A673 (cell line): ENCODE results near the gene HOXD4. TPM values are rescaled to one million over a fixed set of nuclear protein-coding genes. Genes with fewer than 3 reads are reported as not detected.

ENCODE experiments used
- BruUV-seq: library from RNA; stranded (reverse); fragments of 400-500 nt; replicated peaks from 2 replicates; lab custom pipeline; 2021; lab: Mats Ljungman, UMichigan
- CTCF ChIA-PET: fragments of 300-600 bp; sonication (Branson Sonifier 250); formaldehyde crosslinking; loops from one replicate; lab custom pipeline; 2022; ENCODE audit warnings: antibody characterized with exemption; lab: Charles Lee
- POLR2A ChIA-PET: fragments of 300-600 bp; sonication (Branson Sonifier 250); formaldehyde crosslinking; loops from one replicate; lab custom pipeline; 2022; ENCODE audit warnings: antibody characterized with exemption; ENCODE audit not compliant: low non-redundant PET; lab: Charles Lee
- DNase-seq: peaks from one replicate; pipeline ENCODE4 v3.0.0-alpha.2; 2015; ENCODE audit warnings: low spot score
- H3K27ac ChIP-seq: fragments of 200-600 bp; sonication (generic); 2 replicates; pipeline ENCODE4 v1.5.1; 2016; ENCODE audit warnings: mixed run types, low read depth, mild to moderate bottlenecking, mixed read lengths, antibody characterized with exemption, low read length; ENCODE audit not compliant: poor library complexity, severe bottlenecking
- H3K27me3 ChIP-seq: fragments of 200-600 bp; sonication (generic); replicated peaks from 2 replicates; pipeline ENCODE4 v1.6.1; 2017; ENCODE audit warnings: mixed run types, low read depth, mild to moderate bottlenecking, mixed read lengths, antibody characterized with exemption, low read length; ENCODE audit not compliant: insufficient read depth, poor library complexity
- H3K36me3 ChIP-seq: fragments of 200-600 bp; sonication (generic); 2 replicates; pipeline ENCODE4 v1.6.1; 2016; ENCODE audit warnings: mixed run types, mild to moderate bottlenecking, mixed read lengths, antibody characterized with exemption, low read length; ENCODE audit not compliant: insufficient read depth, poor library complexity, severe bottlenecking
- H3K4me1 ChIP-seq: fragments of 200-600 bp; sonication (generic); 2 replicates; pipeline ENCODE4 v1.6.1; 2017; ENCODE audit warnings: mixed run types, mild to moderate bottlenecking, mixed read lengths, antibody characterized with exemption, low read length; ENCODE audit not compliant: insufficient read depth, poor library complexity, severe bottlenecking
- H3K4me3 ChIP-seq: fragments of 200-600 bp; sonication (generic); 2 replicates; pipeline ENCODE4 v1.5.1; 2016; ENCODE audit warnings: low read depth, mixed run types, mild to moderate bottlenecking, mixed read lengths, low read length; ENCODE audit not compliant: poor library complexity, severe bottlenecking
- H3K9me3 ChIP-seq: fragments of 200-600 bp; sonication (generic); 2 replicates; pipeline ENCODE4 v1.6.1; 2016; ENCODE audit warnings: mixed run types, low read depth, mild to moderate bottlenecking, mixed read lengths, antibody characterized with exemption, low read length; ENCODE audit not compliant: poor library complexity, severe bottlenecking
- EZH2 ChIP-seq: fragments of 200-600 bp; sonication (generic); IDR thresholded peaks from 2 replicates; pipeline ENCODE4 v1.6.1; 2017; ENCODE audit warnings: borderline replicate concordance, low read depth, mild to moderate bottlenecking, mixed read lengths, antibody characterized with exemption, low read length; ENCODE audit not compliant: poor library complexity, severe bottlenecking
- intact Hi-C: fragments of 100-400 bp; cut with micrococcal nuclease; formaldehyde crosslinking; loops from one replicate; pipeline ENCODE4 v1.10.0; 2022; ENCODE audit not compliant: unreplicated experiment
- total RNA-seq: library from RNA; stranded (reverse); gene quantifications from 2 replicates; pipeline ENCODE4 v1.2.3, GENCODE V29; 2021
- TF ChIP-seq, protein P1 (sequence below): fragments of 300-800, 200-600 bp; sonication (generic); conservative IDR thresholded peaks from 2 replicates; pipeline ENCODE4 v1.5.1; 2017; ENCODE audit warnings: low read depth, mild to moderate bottlenecking, antibody characterized with exemption, low read length, moderate library complexity, mixed read lengths

The HOXD4 gene
- total RNA-seq, 1 experiment from 2014 or later = 30.8 TPM

DNA sequence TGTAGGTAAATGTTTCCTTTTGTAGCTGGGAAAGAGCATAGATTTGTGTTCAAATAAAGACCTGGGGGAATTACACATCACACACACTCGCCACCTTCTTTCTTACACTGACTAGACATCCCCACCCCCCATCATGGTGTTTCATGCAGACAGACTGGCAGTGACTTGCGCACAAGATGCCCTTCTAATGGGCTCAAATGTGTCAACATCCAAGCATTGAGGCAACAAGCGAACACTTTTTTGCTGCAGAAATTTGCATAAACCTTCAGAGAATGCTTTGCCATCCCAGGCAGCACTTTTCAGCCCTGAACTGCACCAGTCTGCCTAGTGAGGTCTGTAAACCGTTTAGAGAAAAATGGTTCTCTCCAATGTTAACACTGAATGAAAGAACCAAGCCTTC, 17.3 kb upstream of the HOXD4 start:
- Histone ChIP-seq H3K4me1 (peaks cover 30% of the 10 kb centered on the region), H3K36me3 (peaks cover 4% of the 10 kb centered on the region), H3K27ac (peak overlapping the region; percentile 98), H3K9me3 (no peaks in the 10 kb centered on the region), H3K27me3 (no peaks in the 10 kb centered on the region), H3K4me3 (no peak overlapping the region)
- POLR2A ChIA-PET = no interaction called here
- peak; percentile 38 for DNase-seq
- intact Hi-C loops = no loop called here
- CTCF ChIA-PET = no interaction called here
- BruUV-seq = no TSS peak
- no peak for TF ChIP-seq EZH2
- TF ChIP-seq, protein P1, sequence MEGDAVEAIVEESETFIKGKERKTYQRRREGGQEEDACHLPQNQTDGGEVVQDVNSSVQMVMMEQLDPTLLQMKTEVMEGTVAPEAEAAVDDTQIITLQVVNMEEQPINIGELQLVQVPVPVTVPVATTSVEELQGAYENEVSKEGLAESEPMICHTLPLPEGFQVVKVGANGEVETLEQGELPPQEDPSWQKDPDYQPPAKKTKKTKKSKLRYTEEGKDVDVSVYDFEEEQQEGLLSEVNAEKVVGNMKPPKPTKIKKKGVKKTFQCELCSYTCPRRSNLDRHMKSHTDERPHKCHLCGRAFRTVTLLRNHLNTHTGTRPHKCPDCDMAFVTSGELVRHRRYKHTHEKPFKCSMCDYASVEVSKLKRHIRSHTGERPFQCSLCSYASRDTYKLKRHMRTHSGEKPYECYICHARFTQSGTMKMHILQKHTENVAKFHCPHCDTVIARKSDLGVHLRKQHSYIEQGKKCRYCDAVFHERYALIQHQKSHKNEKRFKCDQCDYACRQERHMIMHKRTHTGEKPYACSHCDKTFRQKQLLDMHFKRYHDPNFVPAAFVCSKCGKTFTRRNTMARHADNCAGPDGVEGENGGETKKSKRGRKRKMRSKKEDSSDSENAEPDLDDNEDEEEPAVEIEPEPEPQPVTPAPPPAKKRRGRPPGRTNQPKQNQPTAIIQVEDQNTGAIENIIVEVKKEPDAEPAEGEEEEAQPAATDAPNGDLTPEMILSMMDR = no peak

DNA sequence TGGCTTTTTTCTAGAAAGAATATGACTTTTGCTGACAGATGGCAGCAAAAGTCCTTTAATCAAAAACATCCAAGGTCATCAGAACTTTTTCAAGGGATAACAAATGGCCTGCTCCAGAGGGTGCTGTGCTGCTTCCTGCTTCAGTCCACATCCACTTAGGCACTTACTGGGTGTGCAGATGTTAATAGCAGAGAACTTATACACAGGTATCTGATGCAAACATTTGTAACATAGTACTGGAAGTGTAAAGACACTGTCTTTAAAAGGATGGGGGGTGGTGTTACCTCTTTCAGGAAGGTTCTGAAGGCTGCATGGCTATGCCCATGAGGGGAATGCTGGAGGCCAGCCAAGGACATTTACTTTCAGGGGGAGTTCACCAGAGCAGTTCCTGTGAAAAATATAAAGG, 16.3 kb upstream of the HOXD4 start:
- peak overlapping the region; percentile 98 for H3K27ac ChIP-seq
- CTCF ChIA-PET = no interaction called here
- H3K9me3 ChIP-seq = no peaks in the 10 kb centered on the region
- intact Hi-C loops = loop anchor here (5.0 kb wide), 1 partner anchor 682 kb away; no protein-coding TSS in a partner anchor
- H3K36me3 ChIP-seq = peaks cover 4% of the 10 kb centered on the region
- DNase-seq = peak; percentile 68
- TF ChIP-seq EZH2 = no peak
- TF ChIP-seq, protein P1 = no peak
- no TSS peak for BruUV-seq
- H3K4me3 ChIP-seq = peak overlapping the region; percentile 85
- H3K27me3 ChIP-seq = no peaks in the 10 kb centered on the region
- POLR2A ChIA-PET = no interaction called here
- H3K4me1 ChIP-seq = peaks cover 31% of the 10 kb centered on the region

DNA sequence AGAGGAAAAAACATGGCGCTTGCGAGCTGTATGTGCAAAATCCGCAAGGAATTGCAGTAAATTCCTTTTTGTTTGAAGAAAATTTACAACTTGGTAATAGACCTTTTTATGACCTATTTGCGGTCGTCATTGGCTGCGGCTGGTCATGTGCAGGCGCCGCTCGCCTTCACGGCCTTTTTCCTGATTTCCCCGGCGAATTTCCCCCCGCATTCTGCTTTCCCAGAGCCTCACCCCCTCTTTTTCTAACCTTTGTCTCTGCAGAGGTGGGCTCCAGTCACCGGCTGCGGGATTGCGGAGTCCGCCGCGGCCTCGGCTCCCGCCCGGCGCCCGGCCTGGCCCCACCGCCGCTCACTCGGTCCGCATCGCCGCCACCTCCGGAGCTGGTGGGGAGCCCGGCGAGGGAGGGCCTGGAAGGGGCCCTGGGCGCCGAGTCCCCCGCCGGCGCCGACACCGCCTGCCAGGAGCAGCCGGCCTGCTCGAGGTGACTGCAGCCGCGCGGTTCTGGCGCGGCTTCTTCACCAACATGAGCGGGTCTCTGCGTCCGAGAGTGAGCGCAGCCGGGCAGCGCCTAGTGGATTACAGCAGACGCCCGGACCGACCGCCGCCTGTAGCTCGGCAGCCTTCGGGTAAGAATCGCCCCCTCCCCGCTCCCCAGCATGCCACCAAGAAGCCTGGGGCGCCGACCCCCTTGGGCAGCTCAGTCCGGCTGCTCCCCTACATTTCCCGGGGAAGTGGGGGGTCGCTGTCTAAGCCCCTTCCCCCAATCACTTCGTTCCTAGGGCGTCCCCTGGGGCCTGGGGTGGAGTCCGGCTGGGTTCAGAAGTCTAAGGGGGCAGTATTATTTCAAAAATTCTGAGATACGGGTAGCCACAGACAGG, 14.7 kb upstream of the HOXD4 start:
- intact Hi-C loops = loop anchor here (5.0 kb wide), 1 partner anchor 681 kb away; no protein-coding TSS in a partner anchor
- CTCF ChIA-PET = interaction anchor here (0.9 kb wide), 2 partner anchors 10 to 318 kb away, joined by 3 read pairs; no protein-coding TSS in a partner anchor
- no peaks in the 10 kb centered on the region for H3K9me3 ChIP-seq
- no TSS peak for BruUV-seq
- peak overlapping the region; percentile 98 for H3K27ac ChIP-seq
- H3K36me3 ChIP-seq = peaks cover 3% of the 10 kb centered on the region
- TF ChIP-seq, protein P1 = no peak
- TF ChIP-seq EZH2 = no peak
- peaks cover 44% of the 10 kb centered on the region for H3K4me1 ChIP-seq
- POLR2A ChIA-PET = no interaction called here
- peak; percentile 76 for DNase-seq
- H3K27me3 ChIP-seq = no peaks in the 10 kb centered on the region
- H3K4me3 ChIP-seq = peak overlapping the region; percentile 85
